Kidney glomerular epithelial cell (primary cell): ENCODE data around the gene PFKFB4.
A peak's percentile ranks its signal among the peaks of the same experiment; 100 is the strongest.
"Not testable (repeated sequence)": the region's sequence is repeated elsewhere in the genome, so short reads cannot be mapped to it uniquely, and the experiment has no call there.

Experiments used
- DNase-seq: peaks from one replicate; lab custom pipeline; 2025; lab: John Stamatoyannopoulos, UW

PFKFB4 gene

DNA sequence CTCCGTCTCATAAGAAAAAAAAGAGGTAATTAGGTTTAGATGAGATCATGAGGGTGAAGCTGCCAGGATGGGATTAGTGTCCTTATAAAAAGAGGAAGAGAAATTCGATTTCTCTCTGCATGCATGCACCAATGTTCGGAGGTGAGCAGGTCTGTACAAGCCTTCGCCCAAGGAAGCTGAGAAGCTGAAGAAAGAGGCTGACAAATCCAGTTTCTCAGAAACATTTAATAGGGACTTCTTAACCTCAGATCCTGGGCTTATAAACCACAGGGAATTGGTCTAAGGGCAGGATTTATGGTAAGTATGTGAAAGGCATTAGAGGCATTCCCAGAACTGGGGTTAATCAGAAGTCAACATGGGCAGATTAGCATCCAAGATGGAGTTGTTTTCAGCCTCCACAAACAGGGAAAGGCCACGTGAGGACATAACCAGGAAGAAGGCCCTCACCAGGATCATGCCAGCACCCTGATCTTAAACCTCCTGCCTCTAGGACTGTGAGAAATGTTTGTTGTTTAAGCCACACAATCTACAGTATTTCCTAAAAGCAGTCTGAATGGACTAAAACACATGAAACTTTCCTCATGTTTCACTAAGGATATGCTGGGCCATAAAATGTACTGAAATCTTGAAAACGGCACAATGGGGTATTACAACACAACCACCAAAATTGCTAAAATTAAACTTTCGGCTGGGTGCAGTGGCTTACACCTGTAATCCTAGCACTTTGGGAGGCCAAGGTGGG is 64.0 kb downstream of the PFKFB4 start:
- DNase-seq: no peak

DNA sequence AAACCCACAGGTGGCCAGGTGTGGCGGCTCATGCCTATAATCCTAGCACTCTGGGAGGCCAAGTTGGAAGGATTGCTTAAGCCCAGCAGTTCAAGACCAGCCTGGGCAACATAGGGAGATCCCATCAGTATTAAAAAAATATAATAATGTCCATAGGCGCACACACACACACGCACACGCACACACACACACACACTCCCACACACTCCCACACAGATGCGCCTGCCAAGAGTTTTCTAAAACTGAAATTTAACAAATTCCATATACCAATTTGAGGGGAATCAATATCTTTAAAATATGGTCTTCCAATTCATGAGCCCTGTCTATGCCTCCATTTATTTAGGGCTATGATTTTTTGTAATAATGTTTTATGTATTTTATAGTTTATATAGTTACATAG is 69.7 kb downstream of the PFKFB4 start:
- DNase-seq: no peak

DNA sequence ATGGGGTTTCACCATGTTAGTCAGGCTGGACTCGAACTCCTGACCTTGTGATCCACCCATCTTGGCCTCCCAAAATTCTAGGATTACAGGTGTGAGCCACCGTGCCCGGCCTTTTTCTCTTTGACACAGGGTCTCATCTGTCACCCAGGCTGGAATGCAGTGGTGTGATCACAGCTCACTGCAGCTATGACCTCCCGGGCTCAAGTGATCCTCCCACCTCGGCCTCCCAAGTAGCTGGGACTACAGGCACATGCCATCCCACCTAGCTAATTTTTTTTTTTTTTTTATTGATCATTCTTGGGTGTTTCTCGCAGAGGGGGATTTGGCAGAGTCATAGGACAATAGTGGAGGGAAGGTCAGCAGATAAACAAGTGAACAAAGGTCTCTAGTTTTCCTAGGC is 73.8 kb downstream of the PFKFB4 start:
- DNase-seq: not testable (repeated sequence)

DNA sequence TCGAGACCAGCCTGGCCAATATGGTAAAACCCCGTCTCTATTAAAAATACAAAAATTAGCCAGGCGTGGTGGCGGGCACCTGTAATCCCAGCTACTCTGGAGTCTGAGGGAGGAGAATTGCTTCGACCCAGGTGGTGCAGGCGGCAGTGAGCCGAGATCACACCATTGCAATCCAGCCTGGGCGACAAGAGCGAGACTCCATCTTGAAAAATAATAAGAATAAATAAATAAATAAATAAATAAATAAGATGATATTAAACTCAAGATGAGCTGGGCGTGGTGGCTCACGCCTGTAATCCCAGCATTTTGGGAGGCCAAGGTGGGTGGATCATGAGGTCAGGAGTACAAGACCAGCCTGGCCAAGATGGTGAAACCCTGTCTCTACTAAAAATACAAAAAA is 75.7 kb downstream of the PFKFB4 start:
- DNase-seq: not testable (repeated sequence)

DNA sequence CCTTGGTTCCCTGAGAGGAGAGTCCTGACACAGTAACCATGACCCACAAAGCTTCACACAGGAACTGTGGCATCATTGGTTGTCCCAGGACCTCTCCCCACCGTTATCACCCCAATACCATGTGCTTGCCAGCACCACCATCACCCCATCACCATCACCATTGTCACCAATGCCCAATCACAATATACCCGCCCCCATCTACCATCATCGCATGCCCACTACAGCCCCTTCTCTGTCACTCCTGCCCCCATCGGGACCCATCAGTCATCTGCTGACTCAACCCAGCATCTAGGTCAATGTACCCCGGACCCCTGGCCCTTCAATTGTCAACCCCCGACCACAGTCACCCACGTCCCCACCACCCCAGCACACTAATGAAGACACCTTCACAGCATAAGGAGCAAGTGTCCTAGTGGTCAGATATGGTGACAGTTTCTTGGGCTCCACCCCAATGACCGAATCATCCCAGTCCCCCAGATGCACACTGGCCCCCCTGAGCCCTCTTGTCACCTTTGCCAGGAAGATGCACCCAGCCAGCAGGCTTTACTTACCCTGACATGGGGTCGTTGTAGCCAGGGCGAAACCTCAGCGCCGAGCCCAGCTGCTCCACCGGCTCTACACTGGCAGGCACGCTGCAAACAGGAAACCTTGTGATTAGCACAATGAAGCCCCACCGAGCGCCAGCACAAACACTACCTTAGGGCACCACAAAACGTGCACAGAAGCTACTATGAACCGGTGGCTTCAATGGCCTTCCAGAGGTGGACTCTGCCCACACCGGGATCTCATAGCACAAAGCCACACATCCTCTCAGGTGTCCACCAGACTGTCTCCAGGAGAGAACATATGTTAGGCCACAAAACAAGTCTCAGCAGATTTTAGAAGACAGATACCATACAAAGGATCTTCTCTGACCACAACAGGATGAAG is 77.7 kb downstream of the PFKFB4 start:
- no peak for DNase-seq

DNA sequence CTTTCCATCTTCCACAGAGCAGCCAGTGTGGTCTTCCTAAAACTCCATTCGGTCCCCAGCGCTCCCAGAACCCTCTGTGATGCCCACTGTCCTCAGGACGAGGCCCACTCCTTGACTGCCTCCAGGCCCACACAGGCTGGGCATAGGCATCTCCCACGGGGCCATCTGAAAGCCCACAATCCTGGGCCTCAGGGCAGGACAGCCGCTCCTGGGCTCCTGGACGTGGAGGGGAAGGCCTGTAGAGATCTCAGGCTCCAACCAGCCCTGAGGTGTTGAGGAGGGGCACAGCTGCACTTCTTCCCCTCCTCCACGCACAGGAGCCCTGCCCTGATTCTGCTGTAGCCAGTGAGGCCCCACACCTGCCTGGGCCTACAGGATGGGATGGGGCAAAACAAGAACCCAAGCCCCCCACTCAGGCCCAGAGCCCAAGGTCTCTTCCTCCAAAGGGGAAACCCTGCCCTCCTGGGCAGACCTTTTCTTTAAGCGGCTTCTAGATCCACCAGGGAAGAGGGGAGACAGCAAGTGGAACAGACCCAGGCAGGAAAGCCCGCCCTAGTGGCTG is 78.6 kb downstream of the PFKFB4 start:
- no peak for DNase-seq

DNA sequence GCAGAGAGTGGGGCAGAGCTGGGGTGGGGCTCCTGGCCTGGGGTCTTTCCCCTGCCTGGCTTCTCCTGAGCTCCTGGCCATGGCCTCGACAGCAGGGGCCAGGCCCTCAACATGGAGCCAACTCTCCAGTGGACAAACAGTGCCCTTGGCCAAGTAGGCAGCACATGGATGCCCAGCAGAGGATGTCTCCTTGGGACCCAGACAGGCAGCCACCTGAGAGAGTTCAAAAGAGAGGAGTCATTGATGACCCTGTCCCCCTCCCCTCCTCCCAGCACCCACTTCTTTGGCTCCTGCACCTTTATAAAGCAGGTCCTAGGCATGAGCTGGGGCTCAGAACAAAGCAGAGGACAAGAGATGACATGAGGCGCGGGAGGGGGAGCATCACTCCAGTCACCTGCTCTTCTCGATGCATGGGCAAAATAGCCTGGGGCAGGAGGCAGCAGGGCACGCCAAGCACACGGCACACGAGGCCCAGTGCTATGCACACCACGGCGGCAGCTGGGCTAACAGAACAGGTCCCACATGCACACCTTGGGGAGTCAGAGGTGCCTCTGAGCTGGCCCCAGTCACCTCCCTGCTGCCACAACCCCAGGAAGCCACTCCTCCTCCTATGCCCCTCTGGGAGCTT is 80.1 kb downstream of the PFKFB4 start:
- DNase-seq: no peak

DNA sequence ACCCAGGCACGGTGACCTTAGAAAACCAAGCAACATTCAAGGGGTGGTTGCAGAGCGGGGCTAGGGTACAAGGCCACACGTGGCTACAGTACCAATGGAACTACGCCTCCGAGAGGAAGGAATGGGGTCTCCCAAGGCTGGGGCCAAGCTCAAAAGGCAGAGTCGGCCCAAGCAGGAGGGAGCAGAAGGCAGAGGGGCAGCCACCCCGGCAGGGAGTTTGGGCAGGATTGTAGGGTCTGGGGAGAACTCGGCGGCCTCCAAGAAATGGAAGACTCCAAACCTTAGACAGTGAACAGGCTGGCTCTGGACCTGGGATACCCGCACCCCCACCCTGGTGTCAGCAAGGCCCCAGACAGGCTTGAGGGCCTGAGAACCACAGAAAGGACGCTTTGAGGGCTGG is 81.4 kb downstream of the PFKFB4 start:
- no peak for DNase-seq

DNA sequence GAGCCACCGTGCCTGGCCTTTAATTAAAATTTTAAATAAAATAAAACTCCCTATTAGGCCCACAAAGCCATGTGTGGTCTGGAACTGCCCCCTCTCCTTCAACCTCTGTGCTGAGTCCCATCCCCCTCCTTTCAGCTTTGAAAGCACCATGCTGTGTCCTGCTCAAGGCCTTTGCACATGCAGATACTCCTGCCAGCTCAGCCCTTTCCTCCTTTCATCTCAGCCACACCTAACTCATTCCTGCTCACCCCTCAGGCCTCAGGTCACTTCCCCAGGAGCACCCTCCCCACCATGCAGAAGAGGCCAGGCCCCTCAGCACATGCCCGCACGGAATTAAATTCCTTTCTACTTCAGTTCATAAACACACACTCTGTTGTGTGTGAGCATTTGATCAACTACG is 82.0 kb downstream of the PFKFB4 start:
- no peak for DNase-seq

DNA sequence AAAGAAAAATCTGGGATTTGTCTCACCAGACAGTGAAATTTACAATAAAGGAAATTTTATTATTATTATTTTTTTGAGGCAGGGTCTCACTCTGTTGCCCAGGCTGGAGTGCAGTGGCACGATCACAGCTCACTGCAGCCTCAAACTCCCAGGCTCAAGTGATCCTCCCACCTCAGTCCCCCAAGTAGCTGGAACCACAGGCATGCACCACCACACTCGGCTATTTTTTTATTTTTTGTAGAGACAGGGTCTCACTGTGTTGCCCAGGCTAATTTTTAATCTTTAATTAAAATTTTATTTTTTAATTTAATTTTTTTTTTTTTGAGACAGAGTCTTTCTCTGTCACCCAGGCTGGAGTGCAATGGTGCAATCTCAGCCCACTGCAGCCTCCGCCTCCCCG is 82.6 kb downstream of the PFKFB4 start:
- DNase-seq: not testable (repeated sequence)

DNA sequence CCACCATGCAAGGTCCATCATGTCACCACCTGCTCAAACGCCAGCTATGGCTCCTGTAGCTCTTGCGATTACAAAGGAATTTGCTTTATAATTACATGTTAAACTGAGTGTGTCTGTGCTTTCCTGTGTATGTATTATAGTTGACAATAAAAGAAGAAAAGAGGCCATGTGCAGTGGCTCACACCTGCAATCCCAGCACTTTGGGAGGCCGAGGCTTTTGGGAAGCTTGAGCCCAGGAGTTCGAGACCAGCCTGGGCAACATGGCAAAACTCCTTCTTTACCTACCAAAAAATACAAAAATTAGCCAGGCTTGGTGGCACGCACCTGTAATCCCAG is 83.0 kb downstream of the PFKFB4 start:
- no peak for DNase-seq

DNA sequence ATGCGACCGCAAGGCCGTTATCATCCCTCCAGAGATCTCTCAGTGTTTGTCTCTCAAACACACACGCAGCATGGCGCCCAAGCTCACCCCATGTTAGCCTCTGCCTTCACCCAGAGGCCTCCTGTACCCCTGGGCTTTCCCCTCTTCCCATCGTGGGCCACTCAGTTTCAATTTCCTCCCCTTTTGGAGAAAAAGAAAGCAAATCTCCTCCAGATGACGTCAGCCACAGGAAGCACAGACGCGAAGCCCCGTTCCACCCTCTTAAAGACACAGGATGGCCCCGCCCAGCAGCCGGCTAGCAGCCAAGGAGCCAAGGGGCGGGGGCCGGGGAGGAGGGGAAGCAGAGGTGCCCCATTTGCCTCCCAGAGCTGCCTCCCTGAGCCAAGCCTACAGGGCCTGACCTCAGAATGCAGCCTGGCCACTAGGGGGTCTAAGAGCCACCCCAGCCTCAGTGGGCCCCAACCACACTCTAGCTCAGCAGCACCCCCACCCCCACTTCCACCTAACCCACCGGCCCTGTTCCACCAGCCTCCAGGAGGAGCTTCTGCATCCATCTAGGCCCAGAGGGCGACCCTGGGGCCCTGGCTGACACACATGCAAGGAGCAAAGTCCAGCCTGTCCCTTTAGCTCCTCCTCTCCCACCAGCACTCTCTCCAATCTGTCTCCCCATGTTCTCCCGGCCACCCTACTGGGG is 83.5 kb downstream of the PFKFB4 start:
- peak; percentile 89 for DNase-seq

DNA sequence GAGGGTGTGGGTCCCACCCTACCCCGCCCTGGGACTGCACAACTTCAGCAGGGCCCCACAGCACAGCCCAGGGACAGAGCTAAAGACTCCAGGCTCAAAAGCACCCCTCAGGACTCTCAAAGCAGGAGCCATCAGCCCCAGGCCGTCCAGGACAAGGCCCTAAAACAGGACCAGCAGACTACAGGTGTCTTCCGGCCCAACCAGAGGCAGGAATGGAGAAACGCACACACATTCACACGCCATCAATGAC is 84.0 kb downstream of the PFKFB4 start:
- DNase-seq: no peak

DNA sequence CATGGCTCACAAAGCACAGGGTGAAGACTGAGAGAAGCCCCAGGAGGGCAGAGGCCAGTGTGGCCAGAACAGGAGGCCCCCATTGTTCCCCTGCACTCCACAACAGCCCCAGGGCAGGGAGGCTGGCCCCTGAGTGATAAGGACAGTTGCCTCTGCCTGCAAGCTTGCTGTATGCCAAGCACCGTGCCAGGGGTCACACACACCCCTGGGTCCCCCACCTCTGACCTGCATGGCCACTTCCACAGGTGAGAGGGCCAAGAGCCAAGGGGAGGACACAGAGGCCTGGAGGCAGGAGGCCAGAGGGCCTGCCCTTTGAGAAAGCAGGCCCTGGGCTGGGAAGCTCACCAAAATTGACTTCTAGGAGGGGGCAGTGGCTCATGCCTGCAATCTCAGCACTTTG is 86.3 kb downstream of the PFKFB4 start:
- no peak for DNase-seq

DNA sequence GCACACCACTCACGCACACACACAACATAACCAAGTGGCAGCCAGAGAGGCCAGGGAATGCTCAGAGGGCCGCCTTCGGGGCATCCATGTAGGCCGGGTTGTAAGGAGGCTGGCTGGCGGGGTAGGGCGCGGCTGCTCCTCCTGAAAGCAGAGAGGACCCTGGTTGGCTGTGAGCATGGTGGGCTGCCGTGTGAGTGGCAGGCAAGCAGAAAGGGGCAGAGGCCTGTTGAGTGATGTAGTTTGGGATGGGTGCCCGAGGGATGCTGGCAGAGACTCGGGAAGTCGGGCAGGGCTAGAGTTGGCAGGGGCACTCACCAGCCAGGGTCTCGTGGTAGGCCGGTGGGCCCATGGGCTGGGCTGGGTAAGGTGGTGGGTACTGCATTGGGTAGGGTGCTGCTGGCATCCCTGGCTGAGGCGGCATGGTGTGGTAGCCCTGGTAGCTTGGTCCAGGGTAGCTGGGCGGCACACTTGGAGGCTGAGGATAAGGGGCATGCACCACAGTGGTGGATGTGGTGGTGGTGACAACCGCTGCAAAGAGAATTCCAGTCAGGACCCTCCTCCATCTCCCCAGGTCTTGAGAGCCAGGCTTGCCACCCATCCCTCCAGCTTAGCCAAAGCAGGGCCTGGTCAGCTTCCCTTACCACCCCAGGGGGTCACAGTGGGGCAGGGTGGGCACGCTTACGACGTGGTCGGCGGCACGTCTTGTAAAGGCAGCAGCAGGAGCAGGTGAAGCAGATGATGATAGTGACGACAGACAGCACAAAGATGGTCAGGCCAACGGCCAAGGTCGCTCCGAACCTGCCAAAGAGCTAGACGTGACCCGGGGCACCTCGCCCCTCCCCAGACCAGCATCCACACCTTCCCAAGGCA is 87.3 kb downstream of the PFKFB4 start:
- DNase-seq: no peak

DNA sequence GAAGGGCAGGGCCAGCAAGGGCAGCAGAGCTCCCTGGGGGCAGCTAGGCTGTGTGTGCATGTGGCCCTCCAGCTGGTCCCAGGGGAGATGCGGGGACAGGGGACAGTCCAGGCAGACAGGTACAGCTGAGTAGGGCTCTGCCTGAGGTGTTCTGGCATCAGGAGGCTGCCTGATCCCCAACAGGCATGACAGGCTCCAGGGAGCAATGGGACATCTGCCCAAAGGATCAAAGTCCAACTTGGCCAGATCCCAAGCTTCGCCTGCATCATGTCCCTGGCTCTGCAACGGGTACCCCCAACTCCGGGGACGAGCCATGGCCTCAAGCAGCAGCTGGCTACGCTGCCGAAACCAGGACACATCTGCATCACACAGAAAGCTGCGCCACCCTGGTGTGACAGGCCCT is 88.3 kb downstream of the PFKFB4 start:
- no peak for DNase-seq
